Calu3 (cell line): ENCODE data around the gene CHRNA10. TPM values are rescaled to one million over a fixed set of nuclear protein-coding genes. Genes with fewer than 3 reads are reported as not detected.

Experiments used
- BruUV-seq: library from RNA; stranded (reverse); fragments of 400-500 nt; replicated peaks from 2 replicates; lab custom pipeline; 2021; lab: Mats Ljungman, UMichigan
- CTCF ChIA-PET: fragments of 300-600 bp; sonication (Branson Sonifier 250); formaldehyde crosslinking; loops from one replicate; lab custom pipeline; 2022; ENCODE audit warnings: antibody characterized with exemption; lab: Charles Lee
- DNase-seq: peaks from one replicate; pipeline ENCODE4 v3.0.0; 2022
- H3K27ac Mint-ChIP-seq: one replicate; pipeline ENCODE4 v1.8.0; 2022; ENCODE audit warnings: mixed read lengths; ENCODE audit not compliant: unreplicated experiment
- H3K27me3 Mint-ChIP-seq: one replicate; pipeline ENCODE4 v1.8.0; 2022; ENCODE audit warnings: mixed read lengths; ENCODE audit not compliant: unreplicated experiment
- H3K36me3 Mint-ChIP-seq: one replicate; pipeline ENCODE4 v1.8.0; 2022; ENCODE audit warnings: mild to moderate bottlenecking, moderate library complexity, mixed read lengths; ENCODE audit not compliant: insufficient read depth, unreplicated experiment
- H3K4me1 Mint-ChIP-seq: one replicate; pipeline ENCODE4 v1.8.0; 2022; ENCODE audit warnings: mild to moderate bottlenecking, low read depth, mixed read lengths; ENCODE audit not compliant: unreplicated experiment
- H3K4me3 Mint-ChIP-seq: one replicate; pipeline ENCODE4 v1.8.0; 2022; ENCODE audit warnings: mild to moderate bottlenecking, low read depth, moderate library complexity, mixed read lengths; ENCODE audit not compliant: unreplicated experiment
- H3K9me3 Mint-ChIP-seq: one replicate; pipeline ENCODE4 v1.8.0; 2022; ENCODE audit warnings: low read depth, mixed read lengths; ENCODE audit not compliant: unreplicated experiment
- CTCF ChIP-seq: fragments of 200-600 bp; IDR thresholded peaks from one replicate; pipeline ENCODE4 v1.8.0; 2022; ENCODE audit warnings: antibody characterized with exemption; ENCODE audit not compliant: unreplicated experiment
- intact Hi-C: fragments of 100-400 bp; cut with micrococcal nuclease; formaldehyde crosslinking; loops from one replicate; pipeline ENCODE4 v1.10.0; 2022; ENCODE audit not compliant: unreplicated experiment
- total RNA-seq: library from RNA; stranded (reverse); gene quantifications from 2 replicates; pipeline ENCODE4 v1.2.3, GENCODE V29; 2022

CHRNA10 gene
- total RNA-seq, 1 experiment from 2014 or later: 6.9 TPM

GRCh38 chr11:3669742-3670183 is 1.4 kb downstream of the CHRNA10 start:
- intact Hi-C loops: no loop called here
- Mint-ChIP-seq H3K4me1 (no peaks in the 10 kb centered on the region), H3K27ac (no peak overlapping the region), H3K4me3 (no peak overlapping the region), H3K36me3 (peaks cover 37% of the 10 kb centered on the region), H3K27me3 (no peaks in the 10 kb centered on the region), H3K9me3 (no peaks in the 10 kb centered on the region)
- BruUV-seq: no TSS peak
- CTCF ChIA-PET: no interaction called here
- no peak for TF ChIP-seq CTCF
- DNase-seq: no peak

- CTCF ChIA-PET: no interaction called here
- DNase-seq: no peak
- H3K36me3 Mint-ChIP-seq: peaks cover 34% of the 10 kb centered on the region
- intact Hi-C loops: no loop called here
- no peak for TF ChIP-seq CTCF
- no peaks in the 10 kb centered on the region for H3K27me3 Mint-ChIP-seq
- no peak overlapping the region for H3K27ac Mint-ChIP-seq
- H3K9me3 Mint-ChIP-seq: no peaks in the 10 kb centered on the region
- H3K4me3 Mint-ChIP-seq: no peak overlapping the region
- H3K4me1 Mint-ChIP-seq: no peaks in the 10 kb centered on the region
- no TSS peak for BruUV-seq
These were observed 2.1 kb downstream of the CHRNA10 start for GRCh38 chr11:3669128-3669527.

DNA sequence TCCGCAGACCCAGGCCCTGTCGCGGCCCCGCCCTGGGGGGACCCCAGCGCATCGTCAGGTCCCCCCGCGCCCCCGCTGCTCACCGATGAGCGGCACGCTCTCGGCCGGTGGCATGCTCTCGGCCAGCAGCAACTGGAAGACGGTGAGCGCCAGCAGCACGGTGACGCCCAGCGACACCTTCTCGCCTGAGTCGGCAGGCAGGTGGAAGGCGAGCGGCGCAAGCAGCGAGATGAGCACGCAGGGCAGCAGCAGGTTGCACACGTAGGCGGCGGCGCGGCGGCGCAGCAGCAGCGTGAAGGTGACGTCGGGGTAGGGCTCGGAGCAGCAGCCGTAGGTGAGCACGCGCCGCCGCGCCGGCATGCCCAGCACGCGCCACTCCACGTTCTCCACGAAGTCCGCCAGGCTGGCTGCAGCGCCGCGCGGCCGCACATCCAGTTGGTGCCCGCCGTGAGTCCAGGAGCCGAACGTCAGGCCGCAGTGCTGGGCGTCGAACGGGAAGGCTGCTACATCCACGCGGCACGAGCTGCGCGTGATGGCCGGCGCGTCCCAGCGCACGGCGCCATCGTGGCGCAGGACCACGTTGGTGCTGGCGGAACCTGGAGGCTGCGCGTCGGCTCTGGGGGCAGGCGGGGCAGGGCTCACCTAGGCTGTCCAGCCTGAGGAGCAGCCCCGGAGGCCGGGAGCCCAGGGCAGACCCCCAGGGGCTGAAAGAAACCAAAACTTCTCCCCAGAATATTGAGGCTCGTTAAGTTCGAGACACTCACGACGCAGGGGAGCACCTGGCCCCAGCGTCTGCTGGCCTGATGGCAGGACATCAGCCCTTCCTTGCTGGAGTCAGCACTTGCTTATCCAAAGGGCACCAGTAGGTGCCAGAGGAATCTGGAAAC is 3.8 kb downstream of the CHRNA10 start:
- Mint-ChIP-seq H3K36me3 (peaks cover 21% of the 10 kb centered on the region), H3K27ac (no peak overlapping the region), H3K27me3 (no peaks in the 10 kb centered on the region), H3K9me3 (peaks cover 3% of the 10 kb centered on the region), H3K4me3 (no peak overlapping the region), H3K4me1 (no peaks in the 10 kb centered on the region)
- CTCF ChIA-PET: interaction anchor here (0.5 to 0.7 kb wide), 2 partner anchors 11 kb away, joined by 3 read pairs; no protein-coding TSS in a partner anchor
- intact Hi-C loops: no loop called here
- TF ChIP-seq CTCF: no peak
- DNase-seq: no peak
- no TSS peak for BruUV-seq

- peaks cover 21% of the 10 kb centered on the region for H3K36me3 Mint-ChIP-seq
- peaks cover 3% of the 10 kb centered on the region for H3K9me3 Mint-ChIP-seq
- H3K4me3 Mint-ChIP-seq: no peak overlapping the region
- no peak for TF ChIP-seq CTCF
- H3K27ac Mint-ChIP-seq: no peak overlapping the region
- CTCF ChIA-PET: interaction anchor here (0.6 kb wide), 1 partner anchor 594 kb away, joined by 4 read pairs; no protein-coding TSS in a partner anchor
- BruUV-seq: no TSS peak
- intact Hi-C loops: no loop called here
- no peaks in the 10 kb centered on the region for H3K4me1 Mint-ChIP-seq
- no peaks in the 10 kb centered on the region for H3K27me3 Mint-ChIP-seq
- DNase-seq: no peak
These were observed 5.1 kb downstream of the CHRNA10 start for GRCh38 chr11:3666023-3666530.
